AG08396 (cell line): ENCODE data around the gene MRLN.
"Not testable (repeated sequence)": the region's sequence is repeated elsewhere in the genome, so short reads cannot be mapped to it uniquely, and the experiment has no call there.

Experiments used
- DNase-seq: peaks from one replicate; pipeline ENCODE4 v3.0.0; 2012; ENCODE audit warnings: low spot score, mixed read lengths

MRLN gene

GRCh38 chr10:59753267-59753666 lies at the start of gene MRLN:
Gene MRLN (minus strand): TSS chr10:59753455.
- no peak for DNase-seq

GRCh38 chr10:59801171-59801570 lies 47.9 kb upstream of the MRLN start:
- DNase-seq: no peak

- no peak for DNase-seq
These were observed 46.2 kb upstream of the MRLN start for GRCh38 chr10:59799421-59799820.

GRCh38 chr10:59793919-59794318 lies 40.7 kb upstream of the MRLN start:
- DNase-seq: no peak

- DNase-seq: no peak
These were observed 39.6 kb upstream of the MRLN start for GRCh38 chr10:59792812-59793211.

GRCh38 chr10:59791601-59792000 lies 38.3 kb upstream of the MRLN start:
- DNase-seq: no peak

- not testable (repeated sequence) for DNase-seq
These were observed 36.8 kb upstream of the MRLN start for GRCh38 chr10:59790080-59790479.

GRCh38 chr10:59788914-59789313 lies 35.7 kb upstream of the MRLN start:
- not testable (repeated sequence) for DNase-seq

- not testable (repeated sequence) for DNase-seq
These were observed 33.8 kb upstream of the MRLN start for GRCh38 chr10:59787032-59787431.

- not testable (repeated sequence) for DNase-seq
These were observed 32.2 kb upstream of the MRLN start for GRCh38 chr10:59785476-59785875.

GRCh38 chr10:59781511-59781910 lies 28.3 kb upstream of the MRLN start:
- DNase-seq: no peak

GRCh38 chr10:59779756-59780533 lies 26.7 kb upstream of the MRLN start:
- DNase-seq: no peak

GRCh38 chr10:59774451-59774850 lies 21.2 kb upstream of the MRLN start:
- no peak for DNase-seq

GRCh38 chr10:59773088-59773487 lies 19.8 kb upstream of the MRLN start:
- no peak for DNase-seq

GRCh38 chr10:59771162-59771807 lies 18.0 kb upstream of the MRLN start:
- no peak for DNase-seq

- no peak for DNase-seq
These were observed 17.4 kb upstream of the MRLN start for GRCh38 chr10:59770689-59771088.

- no peak for DNase-seq
These were observed 9.2 kb upstream of the MRLN start for GRCh38 chr10:59762505-59762904.

GRCh38 chr10:59757966-59758365 lies 4.7 kb upstream of the MRLN start:
- no peak for DNase-seq

- DNase-seq: no peak
These were observed 1.7 kb upstream of the MRLN start for GRCh38 chr10:59754951-59755350.

- DNase-seq: no peak
These were observed 846 bp downstream of the MRLN start for GRCh38 chr10:59752278-59752940.

- DNase-seq: peak; percentile 26
These were observed 2.9 kb downstream of the MRLN start for GRCh38 chr10:59750155-59750945.

- DNase-seq: no peak
These were observed 4.4 kb downstream of the MRLN start for GRCh38 chr10:59748834-59749233.
